ENCODE results near the gene SC5D.

Gene SC5D

DNA sequence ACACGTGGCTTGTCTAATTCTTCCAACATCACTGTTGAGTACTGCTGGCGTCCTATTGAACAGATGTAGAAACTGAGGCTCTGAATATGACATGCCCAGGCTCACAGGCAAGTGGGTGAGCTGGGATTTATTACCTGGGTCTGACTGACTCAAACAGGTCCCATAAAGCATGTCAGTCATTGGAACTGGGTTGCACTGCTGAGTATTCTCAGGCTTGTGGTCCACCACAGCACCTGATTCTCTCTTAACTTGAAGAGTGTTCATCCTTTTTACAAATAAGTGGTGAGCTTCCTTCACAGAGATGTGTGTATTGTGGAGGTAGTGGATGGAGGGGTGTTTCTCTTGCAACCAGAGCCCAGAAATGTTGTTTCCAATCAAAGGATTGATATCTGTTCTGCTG, 44.5 kb downstream of the SC5D start:
- Histone ChIP-seq H3K4me3 (no peak overlapping the region), H3K27ac (no peak overlapping the region)
- no peak for TF ChIP-seq CTCF (IDR thresholded peaks at IDR 0.05)
- no peak for DNase-seq (ENCODE audit: low spot score)

- no peak overlapping the region for H3K27ac ChIP-seq
- no peak for TF ChIP-seq CTCF (IDR thresholded peaks at IDR 0.05)
- no peak overlapping the region for H3K4me3 ChIP-seq
- no peak for DNase-seq (ENCODE audit: low spot score)
These were observed 45.2 kb downstream of the SC5D start for GRCh38 chr11:121337740-121338272.

DNA sequence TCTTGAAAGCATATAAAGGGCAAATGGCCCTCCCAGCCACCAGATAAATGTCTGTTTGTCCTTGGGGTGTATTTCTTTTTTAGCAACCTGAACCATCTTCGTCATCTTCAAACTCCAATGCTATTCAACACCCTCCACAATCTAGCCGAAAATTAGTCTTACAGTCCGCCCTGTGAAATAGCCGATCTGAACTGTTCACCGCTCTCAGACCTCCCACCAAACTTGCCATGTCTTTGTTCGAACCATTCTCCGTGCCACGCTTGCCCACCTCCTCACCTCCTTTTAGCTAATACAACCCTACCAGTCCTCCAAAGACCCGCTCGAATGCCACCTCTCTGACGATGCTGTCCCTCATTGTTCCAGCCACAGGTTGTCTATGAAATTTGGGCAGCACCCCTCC, 46.0 kb downstream of the SC5D start:
- no peak for TF ChIP-seq CTCF (IDR thresholded peaks at IDR 0.05)
- no peak overlapping the region for H3K27ac ChIP-seq
- H3K4me3 ChIP-seq = no peak overlapping the region
- no peak for DNase-seq (ENCODE audit: low spot score)

DNA sequence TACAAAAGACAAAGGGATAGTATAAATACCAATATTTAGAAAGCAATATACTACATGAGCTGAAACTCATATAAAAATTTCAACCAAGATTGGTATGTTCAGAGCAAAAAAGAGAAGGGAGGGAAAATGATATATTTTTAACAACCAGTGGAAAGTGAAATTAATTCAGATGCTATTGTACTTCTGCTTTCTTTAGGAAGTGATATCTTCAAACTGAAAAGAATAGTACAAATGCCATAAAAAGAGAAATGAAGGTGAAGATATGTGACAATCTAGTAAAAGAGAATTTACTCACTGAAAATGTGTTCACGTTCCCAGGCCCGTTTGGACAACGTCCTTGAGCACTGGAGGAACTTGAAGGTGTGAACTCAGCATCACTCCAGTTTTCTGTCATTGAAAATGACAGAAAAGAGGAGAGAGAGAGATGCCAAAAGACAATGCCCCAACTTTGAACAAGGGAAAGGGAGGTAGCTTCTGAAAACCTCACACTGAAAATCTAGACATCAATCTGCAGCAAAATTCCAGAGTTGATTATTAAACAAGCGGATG, 47.5 kb downstream of the SC5D start:
- no peak for TF ChIP-seq CTCF (IDR thresholded peaks at IDR 0.05)

DNA sequence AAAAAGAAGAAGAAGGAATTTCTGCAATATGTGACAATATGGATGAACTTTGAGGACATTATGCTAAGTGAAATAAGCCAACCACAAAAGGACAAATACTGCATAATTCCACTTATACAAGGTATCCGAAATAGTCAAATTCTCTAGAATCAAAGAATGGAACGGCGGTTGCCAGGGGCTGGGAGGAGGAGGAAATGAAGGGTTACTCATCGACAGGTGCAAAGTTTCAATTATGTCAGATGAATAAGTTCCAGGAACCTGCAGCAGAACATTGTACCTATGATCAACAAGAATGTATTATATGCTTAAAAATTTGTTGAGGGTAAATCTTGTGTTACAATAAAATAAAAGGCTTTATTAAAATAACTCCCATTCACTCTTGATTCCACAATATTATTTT, 49.0 kb downstream of the SC5D start:
- no peak for DNase-seq (ENCODE audit: low spot score)
- no peak for TF ChIP-seq CTCF (IDR thresholded peaks at IDR 0.05)
- Histone ChIP-seq H3K4me3 (no peak overlapping the region), H3K27ac (no peak overlapping the region)

More for the DNA sequence above, 47.5 kb downstream of the SC5D start:
- Histone ChIP-seq H3K27ac (no peak overlapping the region), H3K4me3 (no peak overlapping the region)
- DNase-seq (ENCODE audit: low spot score) = no peak

DNA sequence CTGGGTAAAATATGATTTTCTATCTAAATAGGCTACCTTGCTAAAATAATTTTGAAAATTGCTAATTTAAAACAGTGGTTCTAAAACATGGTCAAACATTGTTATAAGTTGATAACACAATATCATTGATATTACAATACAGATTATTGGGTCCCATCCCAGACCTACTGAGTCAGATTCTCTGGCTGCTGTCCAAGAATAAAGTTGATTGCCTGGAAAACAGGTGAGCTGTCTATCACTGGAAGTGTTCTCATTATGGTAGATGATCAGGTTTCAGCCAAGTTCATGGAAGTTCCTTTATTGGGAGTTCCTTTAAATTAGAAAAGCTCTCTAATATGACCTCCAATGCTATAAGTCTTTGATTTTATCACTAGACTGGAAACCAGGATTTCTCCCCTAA, 52.3 kb downstream of the SC5D start:
- H3K4me3 ChIP-seq = no peak overlapping the region
- no peak for TF ChIP-seq CTCF (IDR thresholded peaks at IDR 0.05)
- DNase-seq (ENCODE audit: low spot score) = no peak
- no peak overlapping the region for H3K27ac ChIP-seq

DNA sequence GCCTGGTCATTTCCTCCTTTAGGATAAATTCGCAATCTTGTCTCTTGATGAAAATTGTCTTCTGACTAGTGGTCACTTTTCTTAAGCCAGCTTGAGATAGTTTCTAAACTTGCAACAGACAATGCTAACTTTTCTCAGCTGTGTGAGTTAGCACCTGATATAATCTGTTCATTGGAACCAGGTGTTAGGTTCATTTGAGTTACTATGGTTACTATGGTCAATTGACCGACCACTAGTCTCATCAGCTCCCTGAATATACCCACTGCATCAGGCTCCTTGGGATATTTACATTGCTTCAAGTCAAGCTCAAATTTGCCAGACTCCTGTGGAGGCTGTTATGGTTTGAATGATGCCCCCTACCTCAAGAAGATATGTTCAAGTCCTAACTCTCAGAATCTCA, 54.5 kb downstream of the SC5D start:
- H3K27ac ChIP-seq = no peak overlapping the region
- no peak for TF ChIP-seq CTCF (IDR thresholded peaks at IDR 0.05)
- DNase-seq (ENCODE audit: low spot score) = no peak
- H3K4me3 ChIP-seq = no peak overlapping the region

Data from coronary artery (tissue), 2 donors.